B cell (primary cell): ENCODE results near the gene KLF16.

Experiments
- CTCF ChIP-seq: fragments of 200-600 bp; IDR thresholded peaks from one replicate; pipeline ENCODE4 v1.8.0; 2022; ENCODE audit warnings: antibody characterized with exemption, mild to moderate bottlenecking
- EZH2 ChIP-seq: IDR thresholded peaks from 2 replicates; pipeline ENCODE4 v1.6.1; 2012; ENCODE audit warnings: borderline replicate concordance, low read depth, mild to moderate bottlenecking, moderate library complexity, low read length; ENCODE audit not compliant: insufficient read depth, poor library complexity, severe bottlenecking

GRCh38 chr19:1828279-1829238 is 34.8 kb downstream of the KLF16 start:
- no peak for TF ChIP-seq CTCF
- TF ChIP-seq EZH2, result no peak
